GM12878 (cell line): Measurements from ENCODE around the gene CACNA1E.

Experiments
- ASH2L ChIP-seq: fragments of 300-600, 200-600 bp; sonication (generic); IDR thresholded peaks from 2 replicates; pipeline ENCODE4 v1.6.1; 2017; ENCODE audit warnings: low read depth, mild to moderate bottlenecking, borderline replicate concordance
- CTCF ChIP-seq, 3 experiments: IDR thresholded peaks in 2 of 3; conservative IDR thresholded peaks in 1 of 3; 2 replicates each; pipeline ENCODE4 v1.5.1; 2011; ENCODE audit warnings: low read depth in 3 of 3, low read length in 3 of 3, mild to moderate bottlenecking in 3 of 3, control low read depth in 2 of 3, moderate library complexity in 2 of 3, inconsistent platforms in 1 of 3, mixed read lengths in 1 of 3; ENCODE audit not compliant: control insufficient read depth in 2 of 3, insufficient read depth in 1 of 3; ENCODE audit errors: extremely low read depth in 1 of 3
- ESRRA ChIP-seq: IDR thresholded peaks from 2 replicates; pipeline ENCODE4 v1.6.1; 2012; ENCODE audit warnings: mild to moderate bottlenecking, low read length, improper control_type of control experiment
- FOS ChIP-seq: IDR thresholded peaks from 3 replicates; pipeline ENCODE4 v1.6.1; 2011; ENCODE audit warnings: borderline replicate concordance; ENCODE audit not compliant: insufficient read length; ENCODE audit errors: extremely low read depth
- MEF2A ChIP-seq: IDR thresholded peaks from 2 replicates; pipeline ENCODE4 v1.6.1; 2011; ENCODE audit warnings: low read depth, mild to moderate bottlenecking, low read length, moderate library complexity; ENCODE audit not compliant: insufficient read depth
- PML ChIP-seq: IDR thresholded peaks from 2 replicates; pipeline ENCODE4 v1.6.1; 2012; ENCODE audit warnings: low read length, inconsistent platforms
- POLR2AphosphoS5 ChIP-seq: IDR thresholded peaks from 2 replicates; pipeline ENCODE4 v1.6.1; 2011; ENCODE audit warnings: mild to moderate bottlenecking, low read length, inconsistent platforms
- REST ChIP-seq: IDR thresholded peaks from 2 replicates; pipeline ENCODE4 v1.6.1; 2012; ENCODE audit warnings: mild to moderate bottlenecking, low read depth, low read length
- SUZ12 ChIP-seq: fragments of 200-600 bp; sonication (generic); IDR thresholded peaks from one replicate; pipeline ENCODE4 v1.6.1; 2018; ENCODE audit warnings: antibody characterized with exemption, mild to moderate bottlenecking; ENCODE audit not compliant: unreplicated experiment
- TCF12 ChIP-seq: IDR thresholded peaks from 2 replicates; pipeline ENCODE4 v1.6.1; 2011; ENCODE audit warnings: low read depth, mild to moderate bottlenecking, low read length
- WRNIP1 ChIP-seq: IDR thresholded peaks from 2 replicates; pipeline ENCODE4 v1.6.1; 2011; ENCODE audit warnings: low read depth, low read length, improper control_type of control experiment, borderline replicate concordance
- ZNF274 ChIP-seq: IDR thresholded peaks from one replicate; pipeline ENCODE4 v1.8.0; 2011; ENCODE audit not compliant: insufficient read length, insufficient read depth
- ZNF384 ChIP-seq: IDR thresholded peaks from 2 replicates; pipeline ENCODE4 v1.6.1; 2012; ENCODE audit warnings: low read depth, mild to moderate bottlenecking, low read length, improper control_type of control experiment, borderline replicate concordance
- ZNF592 ChIP-seq: fragments of 450-650 bp; IDR thresholded peaks from 2 replicates; pipeline ENCODE4 v1.6.1; 2017; ENCODE audit warnings: mild to moderate bottlenecking, moderate library complexity

- no peak for TF ChIP-seq ZNF384
- no peak for TF ChIP-seq REST
- no peak for TF ChIP-seq TCF12
- no peak for TF ChIP-seq ASH2L
- TF ChIP-seq FOS, result no peak
- TF ChIP-seq CTCF (IDR thresholded peaks at IDR 0.05 in 2 of 3, conservative IDR thresholded peaks at IDR 0.05 in 1 of 3; ENCODE audit: control insufficient read depth in 2 of 3, extremely low read depth in 1 of 3, insufficient read depth in 1 of 3, low read depth in 3 of 3, low read length in 3 of 3), result no peak
- TF ChIP-seq SUZ12, result no peak
- TF ChIP-seq PML, result no peak
- no peak for TF ChIP-seq POLR2AphosphoS5
- no peak for TF ChIP-seq ZNF274
- no peak for TF ChIP-seq ESRRA
- TF ChIP-seq ZNF592, result no peak
- no peak for TF ChIP-seq MEF2A
- TF ChIP-seq WRNIP1, result no peak
Measured at GRCh38 chr1:181768930-181769280, 285.6 kb downstream of the CACNA1E start.
